Stimulated activated CD4-positive, alpha-beta T cell treated with anti-CD3 and anti-CD28 coated beads, Interleukin-2, amount 100 ng/mL, for 24 hours (primary cell): ENCODE measurements around the gene FAM72B.
"Not testable (repeated sequence)": the region's sequence is repeated elsewhere in the genome, so short reads cannot be mapped to it uniquely, and the experiment has no call there.

Experiments
- DNase-seq, 2 donors: peaks; one replicate each; pipeline ENCODE4 v3.0.0-alpha.2; 2020

Gene FAM72B

GRCh38 chr1:121148489-121149190, 35.5 kb downstream of the FAM72B start:
- DNase-seq: not testable (repeated sequence)

DNA sequence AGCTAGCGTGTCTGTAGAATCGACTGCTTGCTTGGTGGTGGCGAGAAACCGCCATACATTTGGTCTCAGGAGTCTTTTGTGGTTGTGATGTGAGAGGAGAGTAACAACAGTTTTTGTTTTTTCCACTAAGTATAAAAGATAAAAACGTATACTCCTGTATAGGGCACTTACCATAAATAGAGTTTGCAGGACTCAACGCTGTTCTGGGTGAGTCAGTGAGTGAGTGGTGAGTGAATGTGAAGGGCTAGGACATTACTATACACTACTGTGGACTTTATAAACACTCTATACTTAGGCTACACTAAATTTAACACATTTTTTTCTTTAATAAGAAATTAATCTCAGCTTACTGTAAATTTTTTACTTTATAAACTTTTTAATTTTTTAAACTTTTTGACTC, 43.7 kb downstream of the FAM72B start:
- not testable (repeated sequence) for DNase-seq

DNA sequence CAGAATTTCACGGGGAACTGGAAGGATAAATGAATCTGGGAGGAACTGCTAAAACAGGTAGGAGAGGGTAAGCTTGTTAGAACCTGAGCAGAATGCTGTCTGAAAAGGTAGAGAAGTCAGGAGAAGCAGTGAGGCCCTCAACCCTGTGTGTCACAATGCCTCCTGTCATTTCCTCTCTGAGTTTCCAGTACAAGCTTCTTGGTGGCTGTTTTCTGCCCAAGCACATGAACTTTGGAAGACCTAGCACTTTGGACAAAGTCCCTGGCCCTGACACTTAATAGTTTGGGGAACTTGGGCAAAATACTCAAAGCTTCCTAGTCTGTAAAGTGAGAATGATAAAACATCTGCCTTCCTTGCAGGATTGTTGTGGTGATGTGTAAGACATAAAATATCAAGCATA, 52.6 kb downstream of the FAM72B start:
- DNase-seq: not testable (repeated sequence)

DNA sequence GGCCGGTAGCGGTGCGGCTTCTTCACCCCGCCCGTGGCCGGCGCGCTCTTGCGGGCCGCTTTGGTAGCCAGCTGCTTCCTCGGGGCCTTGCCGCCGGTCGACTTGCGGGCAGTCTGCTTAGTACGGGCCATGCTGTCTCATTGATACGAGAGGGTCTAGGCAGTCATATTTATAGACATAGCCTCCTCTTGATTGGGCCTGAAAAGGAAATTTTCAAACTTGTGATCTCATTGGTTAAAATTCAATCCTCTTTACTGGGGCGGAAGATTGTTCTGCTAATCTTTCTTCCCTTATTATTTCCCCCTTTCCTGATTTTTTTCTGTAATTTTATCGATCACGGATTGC, 65.7 kb downstream of the FAM72B start:
- not testable (repeated sequence) for DNase-seq
